ENCODE data around the gene CIB4.
A peak's percentile ranks its signal among the peaks of the same experiment; 100 is the strongest.

The CIB4 gene

DNA sequence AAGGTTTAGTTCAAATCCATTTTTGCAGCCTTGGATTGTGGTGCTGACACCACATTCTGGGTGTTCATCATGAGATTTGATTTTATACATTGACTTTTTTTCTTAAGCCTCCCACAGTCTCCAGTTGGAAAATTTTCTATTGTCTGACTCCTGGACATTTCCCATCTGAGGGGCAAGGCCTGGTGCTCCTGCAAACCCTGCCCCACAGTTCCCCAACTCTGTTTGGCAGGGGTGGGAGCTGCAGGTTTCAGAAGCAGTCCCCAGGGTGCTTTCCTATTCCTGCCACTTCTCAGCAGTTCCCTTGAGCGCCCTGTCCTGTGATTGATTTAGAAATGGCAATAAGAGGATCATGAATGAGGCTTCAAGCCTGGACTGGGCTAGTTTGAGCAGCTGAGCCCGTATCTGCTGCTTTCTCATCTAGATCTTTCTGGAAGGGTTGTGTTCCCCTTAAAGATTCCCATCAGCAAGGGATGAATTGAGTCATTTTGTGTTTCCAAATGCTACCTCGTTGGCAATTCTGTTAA is 77.0 kb downstream of the CIB4 start:
- DNase-seq: no peak

DNA sequence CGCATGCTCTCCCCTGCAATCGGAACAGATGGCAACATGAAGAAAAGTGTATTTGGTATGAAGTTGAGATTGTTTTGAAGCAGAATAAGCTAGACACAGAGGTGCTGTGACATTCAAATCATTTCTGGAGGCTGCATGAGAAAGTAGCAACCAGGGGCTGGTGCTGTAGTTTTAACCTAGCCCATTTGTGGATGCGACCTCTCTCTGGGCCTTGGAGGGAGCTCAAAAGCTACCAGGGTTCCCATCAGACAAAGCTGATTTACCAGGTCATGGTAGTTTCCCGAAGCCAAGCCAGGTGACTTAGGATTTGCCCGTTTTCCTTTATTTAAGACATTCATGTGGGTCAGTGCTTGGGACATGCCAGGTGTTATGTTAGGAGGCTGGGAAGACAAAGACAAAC is 77.5 kb downstream of the CIB4 start:
- no peak for DNase-seq

DNA sequence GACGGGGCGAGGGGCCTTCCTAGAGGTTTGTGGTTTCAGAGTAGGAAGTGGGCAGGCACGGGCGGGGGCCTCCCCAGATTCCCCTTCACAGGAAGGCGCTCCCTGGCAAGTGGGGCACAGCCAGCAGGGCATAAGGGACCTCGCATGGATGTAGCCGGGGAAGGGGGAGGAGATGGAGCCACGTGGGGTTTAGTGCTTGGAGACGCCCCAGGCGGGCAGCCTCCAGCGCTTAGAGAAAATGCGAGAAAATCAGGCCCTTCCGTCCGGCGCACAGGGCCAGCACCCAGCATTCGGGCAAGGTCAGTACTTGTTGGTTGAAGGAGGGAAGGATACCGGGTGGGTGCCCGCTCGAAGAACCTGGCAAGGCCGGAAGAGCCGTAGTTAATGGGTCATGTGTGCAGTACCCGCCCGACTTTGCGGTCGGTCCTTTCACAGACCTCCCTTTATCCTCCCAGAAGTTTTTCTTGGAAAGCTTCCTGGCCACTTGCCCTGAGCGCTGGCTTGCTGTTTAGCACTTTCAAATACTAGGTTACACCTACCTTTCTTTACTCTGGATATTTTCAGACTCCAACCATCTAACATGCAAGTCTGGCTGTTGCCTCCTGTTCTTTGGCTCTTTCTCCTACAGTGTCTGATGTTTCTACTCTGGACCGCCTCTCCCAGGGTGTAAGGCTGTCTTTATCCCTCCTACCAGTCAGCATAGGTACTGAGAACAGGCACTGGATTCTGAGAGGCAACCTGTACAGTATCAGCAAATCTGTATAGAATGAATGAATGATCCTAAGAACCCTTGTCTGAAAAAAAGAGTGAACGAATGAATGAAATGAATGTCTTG is 78.1 kb downstream of the CIB4 start:
- peak; percentile 79 for DNase-seq

GRCh38 chr2:26561918-26562810 is 79.0 kb downstream of the CIB4 start:
- DNase-seq: peak; percentile 75

- DNase-seq: peak; percentile 18
Observed at GRCh38 chr2:26561376-26561775, 79.8 kb downstream of the CIB4 start.

- no peak for DNase-seq
Observed at GRCh38 chr2:26560892-26561291, 80.3 kb downstream of the CIB4 start.

DNA sequence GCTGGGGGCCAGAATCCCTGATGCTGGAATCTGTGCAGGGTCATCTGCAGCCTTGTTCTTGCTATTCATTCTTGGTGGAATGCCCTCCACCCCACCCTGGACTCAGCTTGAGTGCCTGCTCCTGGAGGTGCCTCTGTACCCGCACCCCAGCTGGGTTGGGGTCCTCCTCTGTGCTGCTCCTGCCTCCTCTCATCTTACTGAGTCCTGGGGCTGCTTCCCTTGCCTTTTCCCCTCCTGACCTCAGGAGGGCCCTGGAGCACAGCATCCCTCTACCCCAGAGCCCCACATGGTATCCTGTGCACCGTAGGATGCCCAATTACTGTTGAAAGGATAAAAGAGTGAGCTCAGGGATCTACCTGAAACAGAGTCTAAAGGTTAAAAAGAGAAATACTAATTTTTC is 81.6 kb downstream of the CIB4 start:
- DNase-seq: no peak

- DNase-seq: no peak
Observed at GRCh38 chr2:26559044-26559405, 82.1 kb downstream of the CIB4 start.

DNA sequence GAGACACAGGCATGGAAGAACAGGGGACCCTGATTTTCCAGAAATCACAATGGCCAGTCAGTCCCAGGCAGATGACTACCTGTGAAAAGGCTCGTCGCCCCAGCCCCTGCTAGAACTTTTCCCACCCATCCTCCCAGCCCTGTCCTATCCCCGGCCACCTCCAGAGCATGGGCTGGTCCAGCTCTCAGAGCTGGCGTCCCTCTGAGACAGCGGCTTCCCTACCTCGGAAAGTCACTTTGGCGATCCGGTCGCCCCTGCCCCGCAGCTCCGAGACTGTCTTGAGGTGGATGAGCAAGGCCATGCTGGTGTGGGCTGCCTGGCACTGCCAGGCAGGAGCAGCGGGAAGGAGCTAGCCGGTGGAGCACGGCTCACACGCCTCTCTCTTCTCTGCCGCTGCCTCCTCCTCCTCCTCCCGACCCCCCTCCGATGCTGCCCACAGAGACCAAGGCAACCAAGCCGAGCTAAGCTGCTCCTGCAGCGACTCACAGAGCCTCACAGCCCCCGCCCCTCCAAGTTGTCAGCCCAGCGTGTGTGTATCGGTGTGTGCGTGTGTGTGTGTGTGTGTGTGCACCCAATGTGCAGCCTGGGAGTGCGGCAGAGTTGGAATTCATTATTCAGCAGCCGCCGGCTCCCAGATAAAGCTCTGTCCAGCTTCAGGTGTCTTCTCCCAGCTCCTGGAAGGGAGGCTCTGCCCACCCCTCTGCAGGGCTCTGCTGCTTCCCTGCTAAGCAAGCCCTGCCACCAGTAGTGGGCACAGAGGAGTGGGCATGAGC is 82.7 kb downstream of the CIB4 start:
- DNase-seq: peak; percentile 52

GRCh38 chr2:26557244-26557925 is 83.8 kb downstream of the CIB4 start:
- DNase-seq: peak; percentile 36

- DNase-seq: peak; percentile 29
Observed at GRCh38 chr2:26556309-26557243, 84.6 kb downstream of the CIB4 start.

GRCh38 chr2:26555246-26556133 is 85.7 kb downstream of the CIB4 start:
- DNase-seq: peak; percentile 31

- DNase-seq: peak; percentile 27
Observed at GRCh38 chr2:26552641-26553374, 88.4 kb downstream of the CIB4 start.

DNA sequence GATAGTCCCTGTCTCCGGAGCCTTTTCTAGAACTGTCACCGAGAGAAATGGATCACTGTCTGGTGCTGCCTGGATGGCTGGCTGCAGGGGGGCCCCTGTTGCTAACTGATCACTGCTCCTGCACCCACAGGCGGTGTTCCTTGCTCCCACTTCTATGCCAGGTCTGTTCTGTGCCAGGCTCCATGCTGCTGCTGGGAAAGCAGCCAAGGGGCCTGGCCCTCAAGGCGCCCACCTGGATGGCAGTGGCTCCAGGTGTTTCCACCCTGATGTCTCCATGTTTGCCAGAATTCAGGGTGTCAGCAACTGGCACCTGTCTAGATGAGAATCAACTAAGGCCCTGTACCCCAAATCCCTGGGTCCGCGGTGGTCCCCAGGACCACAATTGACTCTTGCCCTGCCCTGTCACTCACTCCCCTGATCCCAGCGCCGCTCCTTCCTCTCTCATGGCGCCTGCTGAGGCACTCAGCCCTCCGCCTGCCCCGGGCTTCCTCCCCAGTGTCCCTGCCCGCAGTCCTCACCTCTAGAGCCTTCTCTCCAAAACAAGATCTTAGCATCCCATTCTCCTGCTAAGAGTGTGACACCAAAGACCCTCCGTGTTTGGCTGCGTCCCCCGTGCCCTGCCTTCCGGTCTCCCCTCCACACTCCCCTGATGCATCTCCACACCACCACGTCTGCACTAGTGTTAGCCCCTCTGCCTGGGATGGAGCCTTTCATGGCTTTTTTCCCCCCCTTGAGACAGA is 90.7 kb downstream of the CIB4 start:
- no peak for DNase-seq

GRCh38 chr2:26542676-26543505 is 98.3 kb downstream of the CIB4 start:
- DNase-seq: peak; percentile 16

DNA sequence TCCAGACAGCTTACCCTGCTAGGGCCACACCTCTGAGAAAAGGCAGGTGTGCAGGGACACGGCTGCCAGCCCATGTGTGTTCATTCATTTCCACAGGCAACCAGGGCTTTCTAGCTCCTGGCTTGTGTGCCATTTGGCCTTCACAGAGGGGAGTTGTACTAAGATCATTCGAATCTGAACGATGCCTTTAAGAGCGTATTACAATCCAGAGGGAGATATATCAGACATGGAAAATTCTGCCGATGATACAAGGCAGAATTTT is 99.0 kb downstream of the CIB4 start:
- peak; percentile 37 for DNase-seq

DNA sequence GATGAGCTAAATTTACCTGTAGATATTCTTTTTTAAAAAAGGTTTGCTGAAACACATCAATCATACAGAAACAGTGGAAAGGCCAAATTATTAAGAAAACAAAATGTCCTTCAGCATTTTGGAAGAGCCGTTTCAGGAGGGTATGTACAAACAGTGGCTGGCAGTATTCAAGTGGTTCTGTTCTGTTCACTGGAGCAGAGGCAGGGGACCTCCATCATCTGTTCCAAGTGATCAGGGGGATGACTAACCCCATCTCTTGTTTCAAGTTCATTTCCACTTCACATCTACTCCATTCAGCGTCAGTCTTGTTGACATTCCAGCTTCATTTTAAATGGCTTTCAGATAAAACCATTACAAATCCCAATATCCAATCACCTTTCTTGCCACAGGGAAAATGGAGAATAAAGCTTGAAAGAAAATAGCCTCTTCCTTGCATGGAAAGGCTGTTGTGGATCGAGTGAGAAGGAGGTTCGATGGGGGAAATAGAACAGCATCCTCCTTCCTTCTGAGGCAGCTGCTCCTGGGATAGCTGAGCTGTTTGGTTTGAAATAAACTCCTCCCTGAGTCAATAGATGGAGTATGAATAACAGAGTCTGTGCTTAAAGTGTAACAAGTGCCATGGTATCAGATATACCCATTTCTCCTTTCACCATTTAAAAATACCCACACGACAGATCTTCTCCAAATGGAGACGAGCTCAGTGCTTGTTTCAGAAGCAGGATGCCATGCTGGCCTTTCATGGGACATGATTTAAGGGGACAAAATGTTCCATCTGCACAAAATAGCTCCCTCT is 99.6 kb downstream of the CIB4 start:
- no peak for DNase-seq
